GM19351 (cell line): ENCODE results near the gene LMOD2.
A peak's percentile ranks its signal among the peaks of the same experiment; 100 is the strongest.

Experiments used
- ATAC-seq: cut with Tn5 transposase; IDR thresholded peaks from one replicate; pipeline ENCODE4 v1.9.1; 2021; ENCODE audit warnings: mild to moderate bottlenecking, moderate library complexity; ENCODE audit not compliant: unreplicated experiment

The LMOD2 gene

DNA sequence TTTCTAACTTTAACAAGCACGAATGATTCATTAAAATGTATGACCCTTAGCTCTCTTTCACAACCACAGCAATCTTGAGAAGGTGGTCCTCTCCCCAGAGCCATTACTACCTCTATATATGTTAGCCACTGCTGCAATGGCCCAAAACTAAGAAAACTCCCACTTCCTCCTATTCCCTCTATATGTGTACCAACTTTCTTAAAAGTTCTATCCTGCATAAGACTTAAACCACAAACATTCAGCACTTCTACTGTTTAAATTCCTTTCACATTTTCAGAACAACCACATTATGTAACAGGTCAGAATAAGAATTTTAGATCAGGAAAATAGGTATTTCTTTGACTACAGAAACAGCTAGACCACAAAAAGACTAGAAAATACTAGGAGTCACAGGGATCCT, 57.0 kb downstream of the LMOD2 start:
- peak; percentile 32 for ATAC-seq
